WTC11 (cell line): ENCODE results near the gene INO80E. TPM values are rescaled to one million over a fixed set of nuclear protein-coding genes. Genes with fewer than 3 reads are reported as not detected.

ENCODE experiments used
- ATAC-seq: fragments of 200-7000 bp; cut with Tn5 transposase; 2 replicates; pipeline ENCODE4 v1.10.0; 2021; ENCODE audit warnings: mild to moderate bottlenecking, moderate library complexity
- CTCF ChIA-PET: fragments of 300-600 bp; sonication (Branson Sonifier 250); formaldehyde crosslinking; loops from one replicate; lab custom pipeline; 2021; ENCODE audit warnings: antibody characterized with exemption; lab: Charles Lee
- POLR2A ChIA-PET: fragments of 350-600 bp; sonication (Branson Sonifier 250); formaldehyde crosslinking; loops from one replicate; lab custom pipeline; 2021; ENCODE audit warnings: antibody characterized with exemption; lab: Charles Lee
- DNase-seq: peaks from one replicate; pipeline ENCODE4 v3.0.0; 2021; ENCODE audit warnings: low spot score
- H3K27ac Mint-ChIP-seq: 2 replicates; pipeline ENCODE4 v1.8.0; 2021; ENCODE audit warnings: mixed read lengths
- H3K27me3 Mint-ChIP-seq: 2 replicates; pipeline ENCODE4 v1.8.0; 2021; ENCODE audit warnings: low read depth, mild to moderate bottlenecking, moderate library complexity, mixed read lengths
- H3K36me3 Mint-ChIP-seq: 2 replicates; pipeline ENCODE4 v1.8.0; 2021; ENCODE audit warnings: mixed read lengths
- H3K4me1 Mint-ChIP-seq: 2 replicates; pipeline ENCODE4 v1.8.0; 2022; ENCODE audit warnings: mixed read lengths
- H3K4me3 Mint-ChIP-seq: 2 replicates; pipeline ENCODE4 v1.8.0; 2021; ENCODE audit warnings: mild to moderate bottlenecking, moderate library complexity, mixed read lengths
- H3K9me3 Mint-ChIP-seq: 2 replicates; pipeline ENCODE4 v1.8.0; 2021; ENCODE audit warnings: mixed read lengths
- CREB1 ChIP-seq: sonication (generic); formaldehyde crosslinking; IDR thresholded peaks from 2 replicates; pipeline ENCODE4 v1.8.0; 2023; ENCODE audit warnings: mild to moderate bottlenecking, missing genetic modification reagents
- ETV6 ChIP-seq: sonication (generic); formaldehyde crosslinking; IDR thresholded peaks from 2 replicates; pipeline ENCODE4 v1.8.1; 2022; ENCODE audit warnings: mild to moderate bottlenecking, missing genetic modification reagents
- FOXJ3 ChIP-seq: sonication (generic); formaldehyde crosslinking; IDR thresholded peaks from 2 replicates; pipeline ENCODE4 v1.9.0; 2021; ENCODE audit warnings: missing genetic modification reagents, mild to moderate bottlenecking, borderline replicate concordance
- GRHL2 ChIP-seq: fragments of 250-450 bp; sonication (Bioruptor Pico); IDR thresholded peaks from 2 replicates; pipeline ENCODE4 v1.8.0; 2022; ENCODE audit warnings: mild to moderate bottlenecking, moderate library complexity; ENCODE audit not compliant: insufficient replicate concordance, severe bottlenecking
- HMGXB4 ChIP-seq: sonication (generic); formaldehyde crosslinking; IDR thresholded peaks from 2 replicates; pipeline ENCODE4 v1.8.1; 2023; ENCODE audit warnings: mild to moderate bottlenecking, moderate library complexity, missing genetic modification reagents
- MAX ChIP-seq: sonication (generic); formaldehyde crosslinking; IDR thresholded peaks from 2 replicates; pipeline ENCODE4 v1.8.0; 2022; ENCODE audit warnings: mild to moderate bottlenecking, missing genetic modification reagents
- MLX ChIP-seq: sonication (generic); formaldehyde crosslinking; IDR thresholded peaks from 2 replicates; pipeline ENCODE4 v1.8.1; 2023; ENCODE audit warnings: mild to moderate bottlenecking, missing genetic modification reagents, moderate library complexity
- MYBL2 ChIP-seq: sonication (generic); formaldehyde crosslinking; IDR thresholded peaks from 2 replicates; pipeline ENCODE4 v1.8.1; 2023; ENCODE audit warnings: mild to moderate bottlenecking, moderate library complexity, missing genetic modification reagents
- NFYB ChIP-seq: sonication (generic); formaldehyde crosslinking; conservative IDR thresholded peaks from 2 replicates; pipeline ENCODE4 v1.8.0; 2022; ENCODE audit warnings: low read depth, missing genetic modification reagents
- NR2C2 ChIP-seq: sonication (generic); formaldehyde crosslinking; IDR thresholded peaks from 2 replicates; pipeline ENCODE4 v1.8.0; 2022; ENCODE audit warnings: mild to moderate bottlenecking, missing genetic modification reagents
- OVOL2 ChIP-seq: fragments of 250-450 bp; sonication (Bioruptor Pico); IDR thresholded peaks from 2 replicates; pipeline ENCODE4 v1.9.0; 2021; ENCODE audit warnings: mild to moderate bottlenecking, borderline replicate concordance
- PRDM15 ChIP-seq: sonication (generic); formaldehyde crosslinking; IDR thresholded peaks from 2 replicates; pipeline ENCODE4 v1.8.0; 2022; ENCODE audit warnings: missing genetic modification reagents
- ZNF512 ChIP-seq: sonication (generic); formaldehyde crosslinking; IDR thresholded peaks from 2 replicates; pipeline ENCODE4 v1.8.1; 2022; ENCODE audit warnings: missing genetic modification reagents, borderline replicate concordance
- total RNA-seq: library from RNA; stranded (reverse); gene quantifications from 3 replicates; pipeline ENCODE4 v1.2.3, GENCODE V29; 2021
- TF ChIP-seq, protein P1 (sequence below): fragments of 250-450 bp; sonication (Bioruptor Pico); IDR thresholded peaks from 2 replicates; pipeline ENCODE4 v1.9.0; 2021; ENCODE audit warnings: mild to moderate bottlenecking
- TF ChIP-seq, protein P2 (sequence below): sonication (generic); formaldehyde crosslinking; IDR thresholded peaks from 2 replicates; pipeline ENCODE4 v1.8.0; 2022; ENCODE audit warnings: mild to moderate bottlenecking, missing genetic modification reagents
- TF ChIP-seq, protein P3 (sequence below): sonication (generic); formaldehyde crosslinking; IDR thresholded peaks from 2 replicates; pipeline ENCODE4 v1.8.1; 2022; ENCODE audit warnings: mild to moderate bottlenecking, moderate library complexity, missing genetic modification reagents

INO80E gene
- total RNA-seq, 1 experiment from 2014 or later = 101 TPM

DNA sequence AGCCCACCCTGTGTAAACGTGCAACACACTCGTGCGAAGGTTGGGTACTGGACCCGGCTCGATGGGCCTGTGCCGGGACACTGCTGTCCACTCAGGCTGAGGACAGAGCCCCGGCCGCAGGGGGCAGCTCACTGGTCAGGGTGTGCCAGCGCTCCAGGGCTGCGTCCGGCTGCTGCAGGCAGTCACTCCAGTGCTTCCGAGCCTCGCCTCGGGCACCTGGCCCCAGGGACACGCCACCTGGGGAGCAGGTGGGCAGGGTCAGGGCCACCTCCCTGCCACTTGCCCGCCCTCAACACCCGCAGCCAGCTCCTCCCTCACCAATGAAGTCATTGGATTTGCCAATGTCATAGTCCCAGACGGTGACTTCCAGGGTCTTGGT is 10.0 kb downstream of the INO80E start:
- no peak for ATAC-seq
- POLR2A ChIA-PET = no interaction called here

More for the DNA sequence above, 10.0 kb downstream of the INO80E start:
- H3K36me3 Mint-ChIP-seq = peaks cover 9% of the 10 kb centered on the region
- H3K4me1 Mint-ChIP-seq = peaks cover 15% of the 10 kb centered on the region
- CTCF ChIA-PET = interaction anchor here (0.6 to 2.4 kb wide), 15 partner anchors 8 to 315 kb away, joined by 3 to 24 read pairs (median 4); partner anchors contain the start of genes KIF22, PAGR1, TAOK2 and TLCD3B
- no peak for TF ChIP-seq ZNF512
- no peak for TF ChIP-seq FOXJ3 (CRISPR knock-in tag)
- TF ChIP-seq NFYB (CRISPR knock-in tag) = no peak
- no peak for TF ChIP-seq OVOL2
- TF ChIP-seq, protein P1, sequence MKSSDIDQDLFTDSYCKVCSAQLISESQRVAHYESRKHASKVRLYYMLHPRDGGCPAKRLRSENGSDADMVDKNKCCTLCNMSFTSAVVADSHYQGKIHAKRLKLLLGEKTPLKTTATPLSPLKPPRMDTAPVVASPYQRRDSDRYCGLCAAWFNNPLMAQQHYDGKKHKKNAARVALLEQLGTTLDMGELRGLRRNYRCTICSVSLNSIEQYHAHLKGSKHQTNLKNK (CRISPR knock-in tag) = no peak
- TF ChIP-seq, protein P2, sequence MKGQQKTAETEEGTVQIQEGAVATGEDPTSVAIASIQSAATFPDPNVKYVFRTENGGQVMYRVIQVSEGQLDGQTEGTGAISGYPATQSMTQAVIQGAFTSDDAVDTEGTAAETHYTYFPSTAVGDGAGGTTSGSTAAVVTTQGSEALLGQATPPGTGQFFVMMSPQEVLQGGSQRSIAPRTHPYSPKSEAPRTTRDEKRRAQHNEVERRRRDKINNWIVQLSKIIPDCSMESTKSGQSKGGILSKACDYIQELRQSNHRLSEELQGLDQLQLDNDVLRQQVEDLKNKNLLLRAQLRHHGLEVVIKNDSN (CRISPR knock-in tag) = no peak
- TF ChIP-seq, protein P3, sequence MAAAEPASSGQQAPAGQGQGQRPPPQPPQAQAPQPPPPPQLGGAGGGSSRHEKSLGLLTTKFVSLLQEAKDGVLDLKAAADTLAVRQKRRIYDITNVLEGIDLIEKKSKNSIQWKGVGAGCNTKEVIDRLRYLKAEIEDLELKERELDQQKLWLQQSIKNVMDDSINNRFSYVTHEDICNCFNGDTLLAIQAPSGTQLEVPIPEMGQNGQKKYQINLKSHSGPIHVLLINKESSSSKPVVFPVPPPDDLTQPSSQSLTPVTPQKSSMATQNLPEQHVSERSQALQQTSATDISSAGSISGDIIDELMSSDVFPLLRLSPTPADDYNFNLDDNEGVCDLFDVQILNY (CRISPR knock-in tag) = no peak
- TF ChIP-seq HMGXB4 (CRISPR knock-in tag) = no peak
- TF ChIP-seq MYBL2 (CRISPR knock-in tag) = no peak
- TF ChIP-seq NR2C2 (CRISPR knock-in tag) = no peak
- TF ChIP-seq MLX (CRISPR knock-in tag) = no peak
- no peak for TF ChIP-seq MAX
- no peak for TF ChIP-seq CREB1 (CRISPR knock-in tag)
- TF ChIP-seq GRHL2 = no peak
- no peak for TF ChIP-seq ETV6
- TF ChIP-seq PRDM15 = no peak
- no peak overlapping the region for H3K27ac Mint-ChIP-seq
- DNase-seq = no peak
- H3K4me3 Mint-ChIP-seq = no peak overlapping the region
- H3K27me3 Mint-ChIP-seq = peaks cover 11% of the 10 kb centered on the region
- no peaks in the 10 kb centered on the region for H3K9me3 Mint-ChIP-seq
